Central memory CD8-positive, alpha-beta T cell (primary cell): ENCODE data around the gene HDAC1.
A peak's percentile ranks its signal among the peaks of the same experiment; 100 is the strongest.

Source experiments
- ATAC-seq: fragments of 150-1000 bp; cut with Tn5 transposase; replicated peaks from 2 replicates; pipeline ENCODE4 v1.10.0; 2022; ENCODE audit warnings: mild to moderate bottlenecking, moderate FRiP score, moderate number of reproducible peaks; ENCODE audit not compliant: poor library complexity, severe bottlenecking; ENCODE audit errors: extremely low read depth
- DNase-seq, 2 donors: peaks; one replicate each; pipeline ENCODE4 v3.0.0; 2021; ENCODE audit warnings: low spot score in 2 of 2
- H3K27ac Mint-ChIP-seq: one replicate; pipeline ENCODE4 v1.8.0; 2022; ENCODE audit warnings: low read depth, mild to moderate bottlenecking, moderate library complexity, mixed read lengths
- H3K27me3 Mint-ChIP-seq: one replicate; pipeline ENCODE4 v1.8.0; 2022; ENCODE audit warnings: mixed read lengths
- H3K36me3 Mint-ChIP-seq: one replicate; pipeline ENCODE4 v1.8.0; 2022; ENCODE audit warnings: mild to moderate bottlenecking, moderate library complexity, mixed read lengths; ENCODE audit not compliant: insufficient read depth
- H3K4me1 Mint-ChIP-seq: one replicate; pipeline ENCODE4 v1.8.0; 2022; ENCODE audit warnings: mixed read lengths
- H3K4me3 Mint-ChIP-seq: one replicate; pipeline ENCODE4 v1.8.0; 2022; ENCODE audit warnings: mild to moderate bottlenecking, moderate library complexity, mixed read lengths
- H3K9me3 Mint-ChIP-seq: one replicate; pipeline ENCODE4 v1.8.0; 2022; ENCODE audit warnings: mixed read lengths

HDAC1 gene

GRCh38 chr1:32335790-32336590 is 44.1 kb downstream of the HDAC1 start, which contains the start of gene MARCKSL1:
Gene MARCKSL1, minus strand, starts transcription at chr1:32336233. Its CDS starts 200 bp downstream, at chr1:32336033.
- peak; percentile 75 to 78 for DNase-seq
- H3K27me3 Mint-ChIP-seq = no peaks in the 10 kb centered on the region
- peak within 1 kb of the TSS; percentile 39 for H3K27ac Mint-ChIP-seq

GRCh38 chr1:32336591-32336932 is 44.7 kb downstream of the HDAC1 start:
- peak overlapping the region; percentile 78 for H3K4me3 Mint-ChIP-seq
- peaks cover 41% of the 10 kb centered on the region for H3K4me1 Mint-ChIP-seq
- no peaks in the 10 kb centered on the region for H3K9me3 Mint-ChIP-seq
- H3K27ac Mint-ChIP-seq = no peak overlapping the region
- peaks cover 25% of the 10 kb centered on the region for H3K36me3 Mint-ChIP-seq
- H3K27me3 Mint-ChIP-seq = no peaks in the 10 kb centered on the region
- ATAC-seq = no peak
- DNase-seq = no peak

More at GRCh38 chr1:32335790-32336590, 44.1 kb downstream of the HDAC1 start, which contains the start of gene MARCKSL1:
- no peaks in the 10 kb centered on the region for H3K9me3 Mint-ChIP-seq
- ATAC-seq = peak; percentile 57
- H3K36me3 Mint-ChIP-seq = peaks cover 29% of the 10 kb centered on the region
- H3K4me3 Mint-ChIP-seq = peak within 1 kb of the TSS; percentile 80
- peaks cover 41% of the 10 kb centered on the region for H3K4me1 Mint-ChIP-seq

- H3K36me3 Mint-ChIP-seq = peaks cover 20% of the 10 kb centered on the region
- peaks cover 41% of the 10 kb centered on the region for H3K4me1 Mint-ChIP-seq
- ATAC-seq = peak; percentile 64
- H3K4me3 Mint-ChIP-seq = peak overlapping the region; percentile 78
- no peaks in the 10 kb centered on the region for H3K9me3 Mint-ChIP-seq
- peak in 1 of 2 donors; percentile 58 for DNase-seq
- H3K27me3 Mint-ChIP-seq = no peaks in the 10 kb centered on the region
- H3K27ac Mint-ChIP-seq = peak overlapping the region; percentile 36
These were observed 45.2 kb downstream of the HDAC1 start for GRCh38 chr1:32336963-32337675.

GRCh38 chr1:32337855-32338636 is 46.2 kb downstream of the HDAC1 start:
- H3K4me3 Mint-ChIP-seq = no peak overlapping the region
- no peak for DNase-seq
- peak overlapping the region; percentile 36 for H3K27ac Mint-ChIP-seq
- no peaks in the 10 kb centered on the region for H3K9me3 Mint-ChIP-seq
- peaks cover 47% of the 10 kb centered on the region for H3K4me1 Mint-ChIP-seq
- H3K36me3 Mint-ChIP-seq = peaks cover 14% of the 10 kb centered on the region
- peak; percentile 22 for ATAC-seq
- no peaks in the 10 kb centered on the region for H3K27me3 Mint-ChIP-seq

- peaks cover 43% of the 10 kb centered on the region for H3K4me1 Mint-ChIP-seq
- no peak for ATAC-seq
- no peak overlapping the region for H3K27ac Mint-ChIP-seq
- H3K9me3 Mint-ChIP-seq = no peaks in the 10 kb centered on the region
- peaks cover 11% of the 10 kb centered on the region for H3K36me3 Mint-ChIP-seq
- no peak overlapping the region for H3K4me3 Mint-ChIP-seq
- no peak for DNase-seq
- H3K27me3 Mint-ChIP-seq = no peaks in the 10 kb centered on the region
These were observed 46.8 kb downstream of the HDAC1 start for GRCh38 chr1:32338637-32339145.

GRCh38 chr1:32339363-32339978 is 47.6 kb downstream of the HDAC1 start:
- no peak for ATAC-seq
- Mint-ChIP-seq H3K4me3 (no peak overlapping the region), H3K9me3 (no peaks in the 10 kb centered on the region), H3K4me1 (peaks cover 35% of the 10 kb centered on the region), H3K27me3 (no peaks in the 10 kb centered on the region), H3K36me3 (peaks cover 8% of the 10 kb centered on the region), H3K27ac (peak overlapping the region; percentile 35)
- DNase-seq = no peak

GRCh38 chr1:32341186-32341757 is 49.4 kb downstream of the HDAC1 start:
- DNase-seq (no peak), ATAC-seq (no peak)
- Mint-ChIP-seq H3K9me3 (no peaks in the 10 kb centered on the region), H3K36me3 (peaks cover 6% of the 10 kb centered on the region), H3K27me3 (no peaks in the 10 kb centered on the region), H3K4me1 (peaks cover 42% of the 10 kb centered on the region), H3K4me3 (no peak overlapping the region), H3K27ac (no peak overlapping the region)

GRCh38 chr1:32341971-32342370 is 50.1 kb downstream of the HDAC1 start:
- H3K4me3 Mint-ChIP-seq = no peak overlapping the region
- H3K27ac Mint-ChIP-seq = no peak overlapping the region
- no peak for DNase-seq

GRCh38 chr1:32342704-32343103 is 50.8 kb downstream of the HDAC1 start:
- Mint-ChIP-seq H3K9me3 (no peaks in the 10 kb centered on the region), H3K27me3 (no peaks in the 10 kb centered on the region), H3K4me1 (peaks cover 36% of the 10 kb centered on the region), H3K36me3 (no peaks in the 10 kb centered on the region), H3K27ac (no peak overlapping the region), H3K4me3 (no peak overlapping the region)
- DNase-seq (no peak), ATAC-seq (no peak)

More at GRCh38 chr1:32341971-32342370, 50.1 kb downstream of the HDAC1 start:
- H3K27me3 Mint-ChIP-seq = no peaks in the 10 kb centered on the region
- peaks cover 3% of the 10 kb centered on the region for H3K36me3 Mint-ChIP-seq
- H3K9me3 Mint-ChIP-seq = no peaks in the 10 kb centered on the region
- peaks cover 43% of the 10 kb centered on the region for H3K4me1 Mint-ChIP-seq
- no peak for ATAC-seq

- peak; percentile 75 for ATAC-seq
- H3K4me1 Mint-ChIP-seq = peaks cover 46% of the 10 kb centered on the region
- no peaks in the 10 kb centered on the region for H3K27me3 Mint-ChIP-seq
- H3K4me3 Mint-ChIP-seq = no peak overlapping the region
- H3K36me3 Mint-ChIP-seq = no peaks in the 10 kb centered on the region
- H3K27ac Mint-ChIP-seq = peak overlapping the region; percentile 62
- no peak for DNase-seq
- no peaks in the 10 kb centered on the region for H3K9me3 Mint-ChIP-seq
These were observed 53.5 kb downstream of the HDAC1 start for GRCh38 chr1:32345289-32345827.

- Mint-ChIP-seq H3K9me3 (no peaks in the 10 kb centered on the region), H3K27ac (no peak overlapping the region), H3K36me3 (no peaks in the 10 kb centered on the region), H3K27me3 (no peaks in the 10 kb centered on the region), H3K4me1 (peaks cover 54% of the 10 kb centered on the region), H3K4me3 (no peak overlapping the region)
- ATAC-seq = no peak
- no peak for DNase-seq
These were observed 54.8 kb downstream of the HDAC1 start for GRCh38 chr1:32346532-32347157.
